T-helper 22 cell (primary cell): Measurements from ENCODE around the gene TMC7.

Experiments
- DNase-seq: peaks from one replicate; pipeline ENCODE4 v3.0.0-alpha.2; 2020; ENCODE audit warnings: low read depth

Gene TMC7

DNA sequence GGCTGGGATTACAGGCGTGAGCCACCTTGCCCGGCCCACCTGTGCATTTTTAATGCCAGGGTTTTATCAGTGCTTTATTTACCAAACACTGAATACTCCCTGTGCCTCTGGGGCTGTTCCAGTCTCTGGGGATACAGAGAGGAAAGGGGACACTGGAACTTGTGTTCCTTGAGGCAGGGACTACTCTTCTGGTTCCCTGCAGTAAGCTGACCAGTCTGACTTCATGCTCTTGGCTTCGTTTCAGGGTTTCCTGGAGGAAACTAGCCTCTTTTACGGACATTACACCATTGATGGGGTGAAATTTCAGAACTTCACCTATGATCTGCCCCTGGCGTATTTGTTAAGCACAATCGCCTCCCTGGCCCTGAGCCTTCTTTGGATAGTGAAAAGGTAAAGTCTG lies 46.2 kb downstream of the TMC7 start:
- DNase-seq: no peak

- no peak for DNase-seq
These were observed 48.0 kb downstream of the TMC7 start for GRCh38 chr16:19031738-19032137.

DNA sequence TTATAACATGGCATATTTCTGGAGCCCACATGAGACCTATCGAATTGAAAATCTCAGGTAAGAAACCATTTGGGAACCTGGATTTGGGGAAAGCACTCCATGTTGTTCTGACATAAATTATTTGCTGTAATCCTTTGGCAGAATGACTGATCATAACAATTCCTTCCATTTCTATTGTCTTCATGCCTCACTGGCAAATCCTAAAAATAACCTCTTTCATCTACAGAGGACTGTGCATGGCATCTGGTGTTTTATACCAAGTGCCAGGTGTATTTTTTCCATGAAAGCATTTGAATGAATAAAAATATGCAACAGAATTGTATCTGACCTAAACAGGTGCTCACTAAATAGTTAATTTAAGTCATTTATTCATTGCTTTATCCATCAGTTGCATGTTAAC lies 50.0 kb downstream of the TMC7 start:
- DNase-seq: no peak

DNA sequence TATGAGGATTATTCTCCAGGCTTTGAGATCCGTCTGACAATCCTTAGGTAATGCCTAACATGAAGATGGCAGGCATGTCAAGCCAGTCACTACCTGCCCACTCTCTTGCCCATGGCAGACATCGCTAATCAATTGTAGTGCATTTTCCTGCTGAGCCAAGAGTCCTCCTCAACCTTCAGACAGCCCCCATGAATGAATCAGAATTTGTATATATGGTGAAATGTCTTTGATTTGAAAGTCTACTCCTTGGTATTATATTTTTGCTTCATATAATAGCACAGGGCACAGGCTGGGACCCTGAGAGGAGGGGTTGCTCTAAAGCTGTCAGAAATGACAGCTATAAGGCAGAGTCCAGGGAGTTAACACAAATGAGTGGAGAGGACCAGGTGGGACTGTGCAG lies 56.7 kb downstream of the TMC7 start:
- DNase-seq: no peak

DNA sequence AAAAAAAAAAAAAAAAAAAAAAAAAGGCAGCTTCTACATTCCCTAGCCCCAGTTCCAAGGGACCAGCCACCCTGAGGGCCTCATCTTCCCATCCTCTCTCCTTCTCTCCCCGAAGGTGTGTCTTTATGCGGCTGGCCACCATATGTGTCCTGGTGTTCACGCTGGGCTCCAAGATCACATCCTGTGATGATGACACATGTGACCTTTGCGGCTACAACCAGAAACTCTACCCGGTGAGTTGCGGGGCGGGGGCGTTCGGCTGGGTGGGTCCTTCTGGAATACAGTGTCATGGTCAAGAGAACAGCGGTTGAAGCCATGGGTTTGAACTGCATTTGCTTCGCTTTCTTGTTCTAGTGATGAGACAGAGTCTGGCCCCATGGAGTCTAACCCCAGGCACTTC lies 61.0 kb downstream of the TMC7 start:
- no peak for DNase-seq

DNA sequence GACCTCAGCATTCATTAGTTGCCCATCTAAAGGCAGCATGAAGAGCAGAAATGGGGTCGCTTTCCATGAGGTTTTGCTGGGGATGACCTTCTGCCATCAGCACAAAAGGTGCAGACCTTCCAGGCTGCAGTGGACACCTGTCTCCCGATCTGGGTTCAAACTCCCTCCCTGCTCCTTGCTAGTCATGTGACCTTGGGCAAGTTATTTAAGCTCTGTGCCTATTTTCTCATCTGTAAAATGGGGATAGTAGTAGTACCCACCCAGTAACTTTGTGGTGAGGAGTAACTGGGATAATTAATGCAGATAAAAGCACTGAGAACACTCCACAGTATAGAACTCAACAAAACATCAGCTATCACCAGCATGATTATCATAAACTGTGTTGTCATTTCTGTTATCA lies 62.3 kb downstream of the TMC7 start:
- no peak for DNase-seq

DNA sequence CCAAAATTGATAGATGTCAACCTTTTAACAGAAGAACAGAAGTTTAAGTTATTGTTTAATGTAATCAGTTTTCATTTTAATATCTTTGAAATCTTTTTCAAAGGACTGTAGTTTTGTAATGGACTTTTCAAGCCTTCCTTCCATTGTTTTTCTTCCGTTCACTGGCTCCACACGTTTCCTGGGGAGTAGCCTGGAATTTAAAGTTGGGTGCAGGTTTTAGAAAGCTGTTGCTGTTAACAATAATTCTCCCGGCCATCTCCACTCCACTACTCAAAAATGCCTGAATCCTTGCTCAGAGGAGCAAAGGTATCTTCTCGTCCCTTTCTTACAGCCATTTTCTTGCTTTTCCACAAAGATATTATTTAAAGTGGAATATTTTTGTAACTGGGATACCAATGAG lies 79.0 kb downstream of the TMC7 start:
- no peak for DNase-seq

DNA sequence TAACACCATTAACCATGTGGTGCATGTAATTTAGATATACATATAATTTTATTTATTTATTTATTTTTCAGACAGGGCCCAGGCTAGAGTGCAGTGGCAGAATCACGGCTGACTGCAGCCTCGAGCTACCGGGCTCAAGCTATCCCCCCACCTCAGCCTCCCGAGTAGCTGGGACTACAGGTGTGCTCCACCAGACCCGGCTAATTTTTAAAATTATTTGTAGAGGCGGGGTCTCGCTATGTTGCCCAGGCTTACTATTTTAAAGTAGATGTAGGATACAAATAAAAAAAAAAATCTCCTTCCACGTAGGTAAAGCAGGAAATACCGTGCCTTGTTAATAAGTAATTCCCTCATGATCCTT lies 83.2 kb downstream of the TMC7 start:
- DNase-seq: no peak

GRCh38 chr16:19067349-19068236 lies 83.9 kb downstream of the TMC7 start, which contains the start of gene COQ7:
Gene COQ7, plus strand, starts transcription at chr16:19067614. Its CDS starts 51 bp downstream, at chr16:19067665.
- DNase-seq: peak; percentile 98

DNA sequence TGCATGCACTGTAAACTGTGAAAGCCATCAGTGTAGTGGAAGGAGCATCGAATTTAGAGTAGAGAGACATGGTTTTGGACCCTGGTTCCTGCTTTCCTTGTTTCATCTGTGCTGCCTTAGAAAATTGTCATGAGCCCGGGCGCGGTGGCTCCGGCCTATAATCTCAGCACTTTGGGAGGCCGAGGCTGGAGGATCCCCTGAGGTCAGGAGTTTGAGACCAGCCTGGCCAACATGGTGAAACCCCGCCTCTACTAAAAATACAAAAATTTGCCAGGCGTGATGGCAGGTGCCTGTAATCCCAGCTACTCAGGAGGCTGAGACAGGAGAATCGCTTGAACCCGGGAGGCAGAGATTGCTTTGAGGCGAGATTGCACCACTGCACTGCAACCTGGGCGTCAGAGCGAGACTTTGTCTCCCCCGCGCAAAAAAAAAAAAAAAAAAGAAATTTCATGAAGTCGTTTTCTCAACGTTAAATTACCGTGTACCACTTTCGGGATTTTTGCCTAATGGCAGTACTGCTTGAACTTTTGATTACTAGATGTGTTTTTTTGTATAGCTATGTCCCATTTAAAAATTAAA lies 84.6 kb downstream of the TMC7 start:
- DNase-seq: no peak

- DNase-seq: no peak
These were observed 88.4 kb downstream of the TMC7 start for GRCh38 chr16:19071811-19072777.

GRCh38 chr16:19073344-19073743 lies 89.6 kb downstream of the TMC7 start:
- no peak for DNase-seq

DNA sequence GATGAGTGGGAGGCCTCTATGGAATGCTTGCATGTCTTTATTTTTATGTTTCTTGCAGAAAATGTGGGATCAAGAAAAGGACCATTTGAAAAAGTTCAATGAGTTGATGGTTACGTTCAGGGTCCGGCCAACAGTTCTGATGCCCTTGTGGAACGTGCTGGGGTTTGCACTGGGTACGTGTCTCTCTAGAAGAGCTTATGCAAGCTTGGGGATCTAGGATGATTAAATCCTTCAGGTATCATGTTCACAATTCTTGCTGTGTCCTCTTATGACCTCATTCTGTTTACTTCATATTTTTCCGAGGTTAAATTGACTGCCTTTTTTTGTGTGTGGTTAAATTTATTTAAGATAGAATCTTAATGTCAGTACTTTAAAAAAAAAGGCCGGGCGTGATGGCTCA lies 90.1 kb downstream of the TMC7 start:
- DNase-seq: no peak

GRCh38 chr16:19075511-19075910 lies 91.8 kb downstream of the TMC7 start:
- no peak for DNase-seq

DNA sequence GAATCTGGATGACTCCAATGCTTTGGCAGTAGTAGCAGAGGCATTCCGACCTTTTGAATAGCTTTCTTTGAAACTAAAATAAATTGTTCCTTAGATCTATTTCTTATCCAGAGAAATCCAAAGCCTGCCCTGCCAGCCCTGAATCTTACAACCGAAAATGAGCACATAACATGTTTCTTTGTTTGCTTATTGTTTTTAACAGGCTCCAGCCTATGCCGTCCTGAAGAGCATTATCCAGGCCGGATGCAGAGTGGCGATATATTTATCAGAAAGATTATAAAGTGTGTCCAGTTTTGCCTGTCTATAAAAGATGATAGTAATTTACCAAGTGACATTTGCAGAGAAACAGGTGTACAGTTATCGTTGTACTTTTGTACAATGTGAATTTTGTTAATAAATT lies 94.1 kb downstream of the TMC7 start:
- DNase-seq: no peak

DNA sequence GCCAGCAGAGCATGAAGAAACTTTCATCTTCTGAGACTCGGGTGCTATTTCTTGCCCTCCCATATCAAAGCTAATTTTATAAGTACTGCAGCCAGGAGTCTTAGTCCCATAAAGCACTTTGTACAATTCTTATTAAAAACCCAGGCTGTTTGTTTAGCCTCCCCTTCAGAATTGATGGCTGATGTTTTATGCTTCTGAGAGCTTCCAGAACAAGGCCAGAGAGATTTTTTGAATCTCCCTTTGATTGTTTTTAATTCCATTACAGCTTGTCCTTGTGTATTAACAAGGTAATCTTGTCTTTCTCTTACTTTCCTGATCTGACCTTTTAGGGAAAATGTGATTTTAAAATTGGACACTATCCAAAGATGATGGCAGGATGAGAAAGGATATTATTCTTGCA lies 99.9 kb downstream of the TMC7 start:
- DNase-seq: no peak

DNA sequence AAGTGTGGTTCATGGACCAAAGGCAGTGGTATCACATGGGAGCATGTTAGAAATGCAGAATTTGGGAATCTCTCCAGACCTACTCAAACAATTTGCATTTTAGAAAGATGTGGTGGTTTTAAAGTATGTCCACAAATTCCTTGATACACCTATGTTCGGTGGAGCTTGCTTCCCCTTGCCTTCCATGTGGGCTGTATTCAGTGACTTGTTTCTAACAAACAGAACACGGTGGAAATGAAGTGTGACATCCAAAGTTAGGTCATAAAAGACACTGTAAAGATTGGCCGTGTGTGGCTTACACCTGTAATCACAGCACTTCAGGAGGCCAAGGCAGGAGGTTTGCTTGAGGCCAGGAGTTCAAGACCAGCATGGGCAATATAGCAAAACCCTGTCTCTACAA lies 100.4 kb downstream of the TMC7 start:
- no peak for DNase-seq

DNA sequence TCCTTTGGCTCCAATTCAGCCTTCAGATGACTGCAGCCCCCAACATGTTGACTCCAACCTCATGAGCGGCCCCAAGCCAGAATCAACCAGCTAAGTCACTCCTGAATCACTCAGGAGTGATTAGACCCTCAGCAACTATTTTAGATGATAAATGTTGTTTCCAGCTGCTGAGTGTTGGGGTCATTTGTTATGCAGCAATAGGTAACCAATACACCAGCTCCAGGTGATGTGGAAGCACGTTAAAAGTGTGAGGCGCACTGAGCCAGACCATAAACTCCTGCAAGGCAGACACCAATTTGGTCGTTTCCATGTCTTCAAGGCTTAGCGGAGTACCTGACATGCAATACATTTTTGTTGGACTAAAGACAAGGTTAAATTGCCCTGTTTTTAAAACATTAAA lies 101.1 kb downstream of the TMC7 start:
- no peak for DNase-seq

- DNase-seq: no peak
These were observed 102.0 kb downstream of the TMC7 start for GRCh38 chr16:19085679-19086200.

- DNase-seq: peak; percentile 30
These were observed 102.8 kb downstream of the TMC7 start for GRCh38 chr16:19086322-19087199.

- DNase-seq: no peak
These were observed 104.7 kb downstream of the TMC7 start for GRCh38 chr16:19088341-19088916.
